GM18517 (cell line): ENCODE results near the gene ZNF408.

Experiments
- ATAC-seq: cut with Tn5 transposase; IDR thresholded peaks from one replicate; pipeline ENCODE4 v1.9.1; 2021; ENCODE audit warnings: mild to moderate bottlenecking, moderate library complexity; ENCODE audit not compliant: unreplicated experiment

Gene ZNF408

GRCh38 chr11:46725338-46726205, 24.7 kb downstream of the ZNF408 start:
- ATAC-seq, result no peak

DNA sequence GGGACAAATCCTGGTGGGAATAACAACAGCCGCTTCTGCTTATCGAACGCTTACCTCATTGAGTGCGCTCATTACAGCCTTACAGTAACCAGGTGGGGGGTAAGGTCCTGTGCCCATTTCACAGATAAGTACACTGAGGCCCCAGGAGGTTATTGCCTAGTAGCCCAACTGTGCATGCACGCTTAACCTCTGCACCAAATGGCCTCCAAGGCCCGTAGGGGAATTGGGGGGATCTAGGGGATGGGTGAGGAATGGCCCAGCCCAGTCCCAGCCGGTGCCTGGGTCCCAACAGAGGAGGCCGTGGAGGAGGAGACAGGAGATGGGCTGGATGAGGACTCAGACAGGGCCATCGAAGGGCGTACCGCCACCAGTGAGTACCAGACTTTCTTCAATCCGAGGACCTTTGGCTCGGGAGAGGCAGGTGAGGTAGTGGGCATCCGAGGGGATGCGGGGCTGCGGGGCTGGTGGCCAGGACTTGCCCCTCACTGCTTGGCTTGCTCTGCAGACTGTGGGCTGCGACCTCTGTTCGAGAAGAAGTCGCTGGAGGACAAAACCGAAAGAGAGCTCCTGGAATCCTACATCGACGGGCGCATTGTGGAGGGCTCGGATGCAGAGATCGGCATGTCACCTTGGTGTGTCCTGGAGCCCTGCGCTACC, 25.5 kb downstream of the ZNF408 start:
- no peak for ATAC-seq

DNA sequence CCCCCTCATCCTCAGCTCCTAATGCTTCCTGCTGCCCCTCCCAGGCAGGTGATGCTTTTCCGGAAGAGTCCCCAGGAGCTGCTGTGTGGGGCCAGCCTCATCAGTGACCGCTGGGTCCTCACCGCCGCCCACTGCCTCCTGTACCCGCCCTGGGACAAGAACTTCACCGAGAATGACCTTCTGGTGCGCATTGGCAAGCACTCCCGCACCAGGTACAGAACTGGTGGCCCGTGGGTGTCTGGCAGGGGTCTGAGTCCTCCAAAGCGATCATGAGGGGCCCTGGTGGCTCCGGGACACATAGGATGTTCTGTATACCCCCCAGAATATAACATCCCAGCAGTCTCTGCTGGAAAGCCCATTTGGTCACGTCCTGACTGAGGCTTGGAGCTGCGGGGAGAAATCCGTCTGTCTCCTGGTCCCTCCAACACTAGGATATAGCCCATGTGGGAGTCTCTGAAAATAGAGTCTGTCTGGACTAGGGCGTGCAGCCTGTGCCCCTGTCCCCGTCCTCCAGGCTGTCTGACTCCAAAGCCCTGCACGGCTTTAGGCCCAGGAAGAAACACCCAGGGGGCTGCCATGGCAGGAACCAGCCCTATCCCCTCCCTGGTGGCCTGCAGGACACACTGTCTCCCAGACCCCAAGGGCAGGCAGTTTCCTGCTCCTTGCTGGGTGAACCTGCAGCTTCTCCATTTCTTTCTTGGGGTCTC, 27.3 kb downstream of the ZNF408 start:
- no peak for ATAC-seq

- no peak for ATAC-seq
Observed at GRCh38 chr11:46728659-46729040, 27.8 kb downstream of the ZNF408 start.

GRCh38 chr11:46729110-46730027, 28.5 kb downstream of the ZNF408 start:
- ATAC-seq, result no peak

DNA sequence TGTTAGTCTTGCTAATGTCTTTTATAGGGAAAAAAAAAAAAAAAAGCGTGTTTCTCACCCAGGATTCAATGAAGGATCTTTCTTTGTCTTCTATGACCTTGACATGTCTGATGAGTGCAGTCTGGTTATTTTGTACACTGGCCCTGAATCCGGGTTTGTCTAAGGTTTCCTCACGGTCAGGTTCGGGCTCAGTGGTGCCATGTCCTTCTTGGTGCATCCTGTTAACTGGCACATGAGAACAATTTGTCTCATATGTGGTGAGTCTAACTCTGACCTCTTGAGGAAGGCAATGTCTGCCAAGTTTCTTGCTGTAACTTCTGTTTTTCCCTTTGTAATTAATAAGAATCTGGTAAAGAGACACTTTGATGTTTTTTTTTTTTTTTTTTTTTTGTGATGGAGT, 30.7 kb downstream of the ZNF408 start:
- ATAC-seq, result no peak

DNA sequence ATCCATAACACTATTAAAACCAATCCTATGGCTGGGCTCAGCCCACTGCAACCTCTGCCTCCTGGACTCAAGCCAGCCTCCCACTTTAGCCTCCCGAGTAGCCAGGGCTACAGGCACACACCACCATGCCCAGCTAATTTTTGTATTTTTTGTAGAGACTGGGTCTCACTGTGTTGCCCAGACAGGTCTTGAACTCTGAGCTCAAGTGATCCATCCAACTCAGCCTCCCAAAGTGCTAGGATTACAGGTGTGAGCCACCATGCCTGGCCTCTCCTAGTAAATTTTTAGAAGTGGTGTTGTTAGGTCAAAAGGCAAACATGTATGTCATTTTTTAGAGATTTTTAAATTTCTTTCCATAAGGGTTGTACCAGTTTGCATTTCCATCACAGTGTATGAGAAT, 32.4 kb downstream of the ZNF408 start:
- no peak for ATAC-seq

DNA sequence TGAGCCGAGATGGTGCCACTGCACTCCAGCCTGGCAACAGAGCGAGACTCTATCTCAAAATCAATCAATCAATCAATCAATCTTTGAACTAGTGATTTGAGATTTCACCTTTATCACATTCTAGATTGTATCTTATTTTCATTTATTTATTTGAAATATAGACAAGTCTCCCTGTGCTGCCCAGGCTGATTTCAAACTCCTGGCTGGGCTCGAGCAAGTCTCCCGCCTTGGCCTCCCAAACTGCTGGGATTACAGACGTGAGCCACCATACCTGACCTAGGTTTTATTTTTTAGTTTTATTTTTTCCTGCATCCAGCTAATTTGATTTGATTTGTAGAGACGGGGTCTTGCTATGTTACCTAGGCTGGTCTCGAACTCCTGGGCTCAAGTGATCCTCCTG, 35.3 kb downstream of the ZNF408 start:
- ATAC-seq, result no peak

- no peak for ATAC-seq
Observed at GRCh38 chr11:46736615-46737014, 35.8 kb downstream of the ZNF408 start.

DNA sequence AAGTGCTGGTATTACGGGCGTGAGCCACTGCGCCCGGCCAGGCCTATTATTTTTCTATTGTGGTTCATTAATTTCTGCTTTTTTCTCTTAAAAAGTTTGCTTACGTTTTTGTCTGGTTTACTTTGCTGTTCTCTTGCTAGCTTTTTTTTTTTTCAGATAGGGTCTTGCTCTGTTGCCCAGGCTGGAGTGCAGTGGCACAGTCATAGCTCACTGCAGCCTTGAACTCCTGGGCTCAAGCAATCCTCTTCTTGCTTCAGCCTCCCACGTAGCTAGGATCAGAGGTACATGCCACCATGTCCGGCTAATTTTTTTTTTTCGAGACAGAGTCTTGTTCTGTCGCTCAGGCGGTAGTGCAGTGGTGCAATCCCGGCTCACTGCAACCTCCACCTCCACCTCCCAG, 36.9 kb downstream of the ZNF408 start:
- no peak for ATAC-seq

- no peak for ATAC-seq
Observed at GRCh38 chr11:46738887-46739286, 38.1 kb downstream of the ZNF408 start.

DNA sequence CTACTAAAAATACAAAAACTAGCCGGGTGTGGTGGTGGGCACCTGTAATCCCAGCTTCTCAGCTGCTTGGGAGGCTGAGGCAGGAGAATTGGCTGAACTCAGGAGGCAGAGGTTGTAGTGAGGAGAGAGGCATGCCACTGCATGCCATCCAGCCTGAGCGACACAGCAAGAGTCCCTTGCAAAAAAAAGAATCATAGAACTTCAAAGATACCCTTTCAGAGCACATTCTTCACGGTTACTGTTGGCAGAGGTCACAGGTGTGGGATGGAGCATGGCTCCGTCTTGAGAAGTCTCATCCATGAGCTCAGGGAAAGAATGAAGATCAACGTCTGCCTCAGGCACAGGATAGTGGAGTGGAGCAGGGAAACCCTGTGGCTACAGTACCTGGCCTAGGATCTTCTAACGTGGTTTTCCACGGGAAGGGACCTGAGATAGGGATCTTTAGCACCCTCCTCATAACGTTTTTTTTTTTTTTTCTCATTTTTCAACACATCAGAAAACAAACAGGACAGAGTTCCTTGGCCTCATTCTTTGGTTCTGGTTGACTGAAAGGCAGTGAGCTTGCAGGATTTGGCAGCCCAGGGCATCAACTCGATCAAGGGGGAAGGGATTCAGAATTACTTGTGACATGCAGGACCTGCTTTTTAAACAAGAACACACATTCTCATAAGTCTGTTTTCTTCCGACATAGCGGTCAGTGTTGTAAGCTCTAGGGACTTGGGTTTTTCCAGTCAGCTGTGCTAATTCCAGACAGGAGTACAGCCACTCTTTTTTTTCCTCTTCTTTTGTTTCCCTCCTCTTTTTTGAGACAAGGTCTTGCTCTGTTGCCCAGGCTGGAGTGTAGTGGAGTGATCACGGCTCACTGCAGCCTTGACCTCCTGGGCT, 41.0 kb downstream of the ZNF408 start:
- ATAC-seq, result no peak

GRCh38 chr11:46743043-46743442, 42.2 kb downstream of the ZNF408 start:
- ATAC-seq, result no peak

DNA sequence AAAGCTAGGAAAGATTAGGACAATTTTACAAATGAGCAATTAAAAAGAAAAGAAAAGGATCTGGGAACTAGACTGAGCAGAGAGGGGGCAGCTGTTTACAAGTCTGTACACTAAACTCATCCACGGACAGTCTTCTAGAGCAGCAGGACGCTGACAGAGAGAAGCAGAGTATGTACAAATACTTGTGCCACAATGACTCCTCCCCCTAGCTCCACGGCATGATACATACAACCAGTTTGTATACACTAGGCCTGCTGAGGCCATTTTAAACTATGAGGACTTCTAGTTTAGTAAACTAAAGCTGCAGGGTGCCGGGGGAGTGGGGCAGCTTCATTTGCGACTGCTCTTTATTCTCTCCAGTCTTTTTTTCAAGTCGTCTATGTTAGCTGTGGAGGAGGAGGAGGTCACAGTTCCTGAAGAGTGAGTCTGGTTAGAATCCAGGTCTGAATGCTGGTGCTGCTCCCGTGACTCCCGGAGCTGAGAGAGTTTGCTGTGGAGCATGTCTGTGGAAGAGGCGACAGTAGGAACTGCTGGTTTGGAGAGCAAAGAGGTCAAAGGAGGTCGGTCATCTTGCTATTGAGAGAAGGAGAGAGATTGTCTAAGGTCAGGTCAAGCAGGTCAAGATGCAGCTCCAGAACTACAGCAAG, 43.0 kb downstream of the ZNF408 start:
- ATAC-seq, result no peak

GRCh38 chr11:46745328-46745727, 44.5 kb downstream of the ZNF408 start:
- ATAC-seq, result no peak

DNA sequence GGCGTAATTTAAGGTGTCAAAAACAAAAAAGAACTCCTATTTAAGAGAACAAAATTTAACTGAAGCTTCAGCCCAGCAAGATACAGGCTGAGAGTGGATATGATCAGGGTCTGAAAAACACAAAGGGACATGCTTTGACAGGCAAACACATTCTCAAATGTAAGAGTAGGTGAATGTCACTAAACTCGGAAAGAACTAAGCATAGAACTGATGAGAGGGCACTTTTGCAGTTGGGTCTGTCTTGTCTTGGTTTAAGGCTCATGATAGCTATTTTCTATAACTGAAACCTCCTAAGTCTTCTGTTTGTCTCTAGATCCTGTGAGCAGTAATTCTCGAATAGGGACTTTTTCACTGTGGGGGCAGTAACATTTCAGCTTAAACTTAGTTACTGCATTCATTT, 45.2 kb downstream of the ZNF408 start:
- no peak for ATAC-seq

- no peak for ATAC-seq
Observed at GRCh38 chr11:46747150-46747549, 46.3 kb downstream of the ZNF408 start.
